CD4-positive, alpha-beta T cell treated with Interleukin-15 for 1 hour (primary cell): ENCODE results near the gene TGFBR2.

Experiments
- DNase-seq: peaks from one replicate; pipeline ENCODE4 v3.0.0-alpha.2; 2020

Gene TGFBR2

DNA sequence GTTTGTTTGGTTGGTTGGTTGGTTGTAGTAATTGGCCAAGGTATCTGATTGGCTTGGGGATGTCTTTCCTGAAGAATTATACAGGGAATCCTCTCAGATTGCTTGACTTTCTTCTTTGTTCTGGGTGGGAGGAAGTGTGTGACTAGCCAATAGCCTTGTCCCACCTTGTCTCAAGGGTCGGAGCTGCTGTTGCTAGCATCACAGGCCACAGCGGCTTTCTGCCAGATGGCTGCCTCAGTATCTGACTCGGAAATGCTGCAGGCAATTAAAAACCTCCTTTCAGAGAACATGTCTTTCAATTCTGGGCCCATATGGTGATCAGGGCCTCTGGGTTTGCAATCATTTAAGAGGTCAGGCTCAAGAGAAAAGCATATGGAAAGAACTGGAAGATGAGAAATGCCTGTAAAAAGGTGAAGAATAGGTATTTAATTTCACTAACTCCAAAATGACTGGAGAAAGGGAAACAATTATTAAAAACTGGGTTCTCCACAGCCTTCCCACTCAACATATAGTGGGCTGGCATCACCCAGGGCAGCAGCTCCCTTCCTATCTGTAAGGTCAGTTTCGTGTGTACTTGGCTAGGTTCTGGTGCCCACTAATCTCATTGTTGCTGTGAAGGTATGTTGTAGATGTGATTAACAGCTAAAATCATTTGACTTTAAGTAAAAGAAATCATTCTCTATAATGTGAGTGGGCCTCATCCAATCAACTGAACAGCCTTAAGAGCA is 32.4 kb downstream of the TGFBR2 start:
- DNase-seq = no peak

DNA sequence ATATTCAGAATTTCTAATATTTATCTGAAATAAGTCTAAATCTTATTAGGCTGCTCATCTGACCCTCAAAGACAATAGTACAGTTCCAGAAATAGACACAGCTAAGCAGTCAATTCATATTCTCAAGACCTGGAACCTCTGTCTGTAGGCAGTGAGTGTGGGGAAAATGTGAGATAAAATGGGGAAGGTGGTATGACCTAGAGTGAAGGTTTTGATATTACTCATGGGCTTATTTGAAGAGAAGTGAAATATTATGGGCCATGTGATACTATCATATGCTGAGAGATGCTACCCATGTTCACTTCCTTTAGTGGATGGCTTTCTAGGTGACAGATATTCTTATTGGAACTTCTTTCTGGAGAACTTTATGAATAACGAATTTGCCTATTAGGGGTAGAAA is 33.5 kb downstream of the TGFBR2 start:
- no peak for DNase-seq

DNA sequence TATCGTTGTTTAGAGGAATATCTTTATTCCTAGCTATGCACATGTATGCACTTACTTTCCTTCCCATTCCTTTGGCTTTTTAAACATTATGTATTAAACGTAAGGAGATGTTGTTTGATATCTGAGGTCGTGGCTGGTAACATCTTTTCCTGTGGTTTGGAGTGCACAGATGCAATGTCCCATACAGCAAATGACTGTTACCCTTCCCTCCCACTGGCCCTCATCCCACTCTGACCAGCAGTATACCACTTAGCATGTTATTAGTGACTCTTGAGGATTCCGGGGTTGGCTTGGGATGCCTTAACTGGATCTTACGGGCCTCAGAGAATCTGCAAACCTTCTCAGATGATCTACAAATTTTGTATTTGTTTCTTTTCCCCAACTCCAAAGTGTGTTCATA is 34.5 kb downstream of the TGFBR2 start:
- DNase-seq = no peak

DNA sequence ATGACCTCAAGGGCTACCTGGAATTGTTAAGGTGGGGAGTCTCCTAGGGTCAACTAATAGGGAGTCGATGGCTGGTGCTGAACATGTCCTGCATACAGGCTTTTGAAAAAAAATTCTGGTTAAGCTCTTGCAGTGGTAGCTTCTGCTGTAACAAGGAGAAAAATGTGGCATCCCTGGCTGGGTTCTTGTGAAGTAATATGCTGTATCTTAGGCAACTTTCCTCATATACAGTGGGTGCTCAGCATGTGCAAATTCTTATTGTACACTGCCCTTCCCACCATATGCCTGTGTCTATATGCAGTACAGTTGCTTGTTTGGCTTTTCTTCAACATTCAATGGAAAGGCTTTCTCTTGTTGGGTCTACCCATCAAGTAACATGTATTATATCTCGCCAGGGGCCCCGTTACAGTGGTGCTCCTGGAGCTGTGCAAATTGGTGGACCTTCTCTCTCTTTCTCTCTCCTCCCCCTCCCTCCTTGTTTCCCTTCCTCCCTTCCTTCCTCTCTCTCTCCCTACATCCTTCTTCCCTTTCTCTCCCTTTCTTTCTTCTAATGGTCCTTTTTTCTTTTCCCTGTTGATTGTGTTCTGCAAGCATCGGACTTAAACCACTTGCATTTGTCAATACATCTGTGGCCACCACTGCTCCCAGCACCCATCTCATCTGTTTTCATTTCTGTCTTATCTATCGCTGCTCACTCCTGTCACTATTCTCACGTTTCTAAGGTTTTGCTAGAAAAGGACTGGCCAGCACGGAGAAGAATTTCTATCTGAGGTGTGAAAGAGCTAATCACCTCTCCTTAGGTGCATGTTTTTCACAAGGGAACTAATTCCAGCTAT is 35.2 kb downstream of the TGFBR2 start:
- DNase-seq = no peak

DNA sequence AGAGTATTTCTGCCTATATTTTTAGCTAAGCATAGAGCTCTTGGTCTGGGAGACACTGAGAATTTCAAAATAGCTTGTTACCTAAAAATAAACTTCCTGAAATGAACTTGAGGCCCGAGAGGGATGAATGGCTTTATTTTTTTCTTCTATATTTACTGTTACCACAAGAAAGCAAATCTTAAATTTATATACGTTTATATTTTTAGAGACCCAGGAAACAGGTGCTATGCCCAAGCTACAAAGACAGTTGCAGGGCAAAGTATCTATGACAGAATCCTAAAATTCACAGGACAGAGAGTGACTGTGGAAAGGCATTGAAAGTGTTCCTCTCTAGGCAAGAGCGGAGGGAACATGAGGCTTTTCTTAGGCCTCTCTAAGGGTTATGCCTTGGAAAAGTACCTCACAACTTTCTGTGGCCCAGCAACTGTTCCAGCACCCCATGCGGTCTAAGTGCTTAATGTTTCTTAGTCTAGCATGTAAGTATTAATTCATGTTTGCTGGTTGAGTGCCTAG is 36.5 kb downstream of the TGFBR2 start:
- no peak for DNase-seq

DNA sequence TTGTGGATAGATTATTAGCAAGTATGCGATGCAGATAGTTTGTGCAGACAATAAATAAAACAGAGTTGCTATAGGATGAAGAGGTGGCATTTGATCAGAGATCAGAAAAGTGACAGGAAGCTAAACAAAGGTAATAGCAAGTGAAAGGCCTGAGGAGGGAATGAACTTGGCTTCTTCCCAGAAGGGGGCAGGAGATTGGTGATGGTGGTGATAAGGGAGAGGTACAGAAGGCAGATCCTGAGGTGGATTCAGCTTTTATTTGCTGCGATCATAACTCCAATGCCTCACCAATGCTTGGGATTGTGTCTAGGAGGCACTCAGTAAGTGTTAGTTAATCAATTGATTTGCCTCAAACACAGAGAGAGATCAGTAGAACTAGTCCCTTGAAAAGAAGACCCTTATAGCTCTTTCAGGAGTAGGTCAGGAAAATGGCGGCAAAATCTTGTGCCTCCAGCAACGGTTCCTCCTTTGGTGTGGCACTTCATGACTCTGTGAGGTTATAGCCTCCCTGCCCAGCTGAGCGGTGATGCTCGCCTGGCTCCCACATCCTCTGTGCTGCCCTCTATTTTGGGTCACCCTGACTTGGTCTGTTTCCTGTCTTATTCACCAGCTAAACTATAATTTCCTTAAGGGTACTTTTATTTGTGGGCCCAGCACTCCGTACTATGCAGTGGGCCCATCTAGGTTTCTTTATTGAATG is 37.5 kb downstream of the TGFBR2 start:
- DNase-seq = peak; percentile 67

DNA sequence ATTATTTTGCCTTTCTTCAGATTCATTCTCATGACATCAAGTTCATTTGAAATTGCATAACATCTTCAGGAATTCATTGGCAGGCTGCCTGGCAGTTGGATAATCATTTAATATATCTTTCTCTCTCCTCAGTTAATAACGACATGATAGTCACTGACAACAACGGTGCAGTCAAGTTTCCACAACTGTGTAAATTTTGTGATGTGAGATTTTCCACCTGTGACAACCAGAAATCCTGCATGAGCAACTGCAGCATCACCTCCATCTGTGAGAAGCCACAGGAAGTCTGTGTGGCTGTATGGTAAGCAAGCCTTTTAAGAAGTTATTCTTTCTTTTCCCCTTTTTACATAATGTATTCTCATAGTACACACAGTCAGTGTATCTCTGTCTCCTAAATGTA is 38.2 kb downstream of the TGFBR2 start:
- peak; percentile 63 for DNase-seq

DNA sequence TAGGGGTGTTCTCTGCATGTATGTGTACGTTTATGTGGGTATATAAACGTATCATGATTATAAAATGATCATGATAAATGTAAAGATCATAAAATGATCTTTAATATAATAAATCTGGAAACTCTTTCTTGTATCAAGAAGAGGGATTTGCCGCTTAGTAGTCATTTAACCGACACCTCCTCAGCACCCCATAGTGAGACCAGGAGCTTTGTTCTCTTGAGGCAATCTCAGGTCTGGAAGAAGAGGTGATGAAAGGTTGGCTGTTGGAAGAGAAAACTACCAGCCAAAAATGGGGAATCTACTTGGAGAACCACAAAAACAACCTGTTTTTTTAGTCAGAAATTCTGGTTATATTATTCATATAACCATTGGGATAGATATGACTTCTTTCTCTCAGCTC is 38.7 kb downstream of the TGFBR2 start:
- DNase-seq = no peak

DNA sequence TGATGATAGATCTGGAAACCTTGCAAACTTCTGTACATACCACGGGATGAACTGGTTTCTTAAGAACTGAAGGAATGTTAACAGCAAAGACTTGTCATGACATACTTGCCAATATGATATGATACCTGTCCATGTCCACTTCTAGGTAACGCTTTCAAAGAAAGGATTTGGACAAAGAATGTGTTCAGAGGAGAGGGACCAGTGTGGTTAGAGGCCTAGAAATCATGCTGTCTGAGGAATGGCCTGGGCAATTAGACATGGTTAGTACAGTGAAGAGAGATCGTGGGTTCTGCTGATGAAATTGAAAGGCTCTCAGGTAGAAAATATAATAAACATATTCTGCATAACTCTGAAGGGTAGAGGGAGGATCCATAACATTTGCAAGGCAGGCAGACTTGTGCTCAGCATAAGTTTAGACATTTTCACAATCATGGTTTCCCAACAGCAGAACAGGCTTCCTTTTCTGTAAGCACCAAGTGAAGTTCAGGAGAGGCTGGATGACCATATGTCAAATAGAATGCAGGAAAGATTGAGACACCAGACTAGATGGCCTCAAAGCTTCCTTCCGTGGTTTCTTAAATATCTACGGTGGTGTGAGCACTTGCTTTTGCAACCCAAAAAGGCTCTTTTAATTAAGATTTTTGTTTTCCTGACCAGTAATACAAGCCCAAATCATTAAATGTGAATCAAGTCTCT is 39.9 kb downstream of the TGFBR2 start:
- DNase-seq = no peak

DNA sequence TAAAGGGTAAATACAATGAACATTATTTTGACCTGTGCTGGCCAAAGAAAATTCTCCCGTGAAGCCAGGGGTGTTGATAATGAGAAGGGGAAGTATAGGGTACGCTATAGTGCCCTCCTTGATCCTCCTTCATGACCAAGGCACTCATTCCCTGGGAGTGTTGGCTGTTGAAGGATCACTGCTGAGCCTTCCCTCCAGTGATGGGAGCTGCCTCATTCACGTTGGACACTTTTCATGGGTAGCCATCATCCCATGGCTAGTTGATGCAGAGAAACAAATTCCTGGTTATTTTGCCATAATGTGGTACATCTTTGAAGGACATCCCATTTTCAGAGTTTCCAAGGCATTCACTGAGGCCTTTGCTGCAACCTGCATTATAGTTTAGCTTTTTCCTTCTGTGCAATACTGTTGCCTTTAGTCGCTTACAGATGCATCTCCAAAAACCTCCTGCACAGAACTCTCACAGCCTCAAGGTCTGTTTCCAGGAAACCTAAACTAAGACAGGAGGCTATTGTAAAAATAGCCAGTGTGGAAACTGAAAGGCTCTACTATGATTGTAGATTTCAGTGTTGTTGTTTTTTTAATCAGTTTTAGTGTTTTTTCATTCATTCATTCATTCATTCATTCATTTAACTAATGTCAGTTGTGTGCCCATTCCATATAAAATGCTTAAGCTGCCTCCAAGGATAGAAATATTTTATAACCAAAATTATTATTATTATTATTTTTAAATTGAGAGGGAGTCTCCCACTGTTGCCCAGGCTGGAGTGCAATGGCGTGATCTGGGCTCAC is 40.8 kb downstream of the TGFBR2 start:
- no peak for DNase-seq

DNA sequence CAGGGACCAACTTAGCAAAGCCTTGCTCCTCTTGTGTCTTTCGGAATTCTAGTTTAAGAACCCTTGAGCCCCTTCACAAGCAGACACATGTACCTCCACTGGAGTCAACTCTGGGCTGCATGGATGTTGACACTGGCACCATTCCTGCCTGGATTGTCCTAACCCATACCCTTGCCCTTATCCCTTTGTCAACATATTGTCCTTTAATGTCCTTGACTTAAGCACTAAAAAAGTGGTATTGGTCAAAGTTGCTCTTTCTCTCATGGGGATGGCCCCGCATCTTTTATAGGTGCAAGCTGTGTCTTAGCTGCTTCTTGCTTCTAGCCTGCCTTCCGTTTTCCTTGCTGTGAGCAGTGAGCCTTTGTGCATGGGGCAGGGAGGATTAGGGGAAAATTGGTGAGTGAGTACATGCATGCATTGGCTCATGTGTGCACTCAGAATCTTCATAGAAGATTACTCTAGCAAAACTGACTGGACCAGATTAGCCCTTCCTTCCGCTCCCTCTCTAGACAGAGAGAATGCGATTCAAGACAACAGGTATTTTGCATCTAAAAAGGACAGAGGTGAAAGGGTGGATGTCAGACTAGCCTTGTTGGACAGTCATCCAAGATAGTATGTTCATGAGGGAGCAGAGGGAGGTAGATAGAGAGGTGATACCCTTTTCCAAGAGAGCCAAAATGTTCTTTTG is 42.4 kb downstream of the TGFBR2 start:
- no peak for DNase-seq

DNA sequence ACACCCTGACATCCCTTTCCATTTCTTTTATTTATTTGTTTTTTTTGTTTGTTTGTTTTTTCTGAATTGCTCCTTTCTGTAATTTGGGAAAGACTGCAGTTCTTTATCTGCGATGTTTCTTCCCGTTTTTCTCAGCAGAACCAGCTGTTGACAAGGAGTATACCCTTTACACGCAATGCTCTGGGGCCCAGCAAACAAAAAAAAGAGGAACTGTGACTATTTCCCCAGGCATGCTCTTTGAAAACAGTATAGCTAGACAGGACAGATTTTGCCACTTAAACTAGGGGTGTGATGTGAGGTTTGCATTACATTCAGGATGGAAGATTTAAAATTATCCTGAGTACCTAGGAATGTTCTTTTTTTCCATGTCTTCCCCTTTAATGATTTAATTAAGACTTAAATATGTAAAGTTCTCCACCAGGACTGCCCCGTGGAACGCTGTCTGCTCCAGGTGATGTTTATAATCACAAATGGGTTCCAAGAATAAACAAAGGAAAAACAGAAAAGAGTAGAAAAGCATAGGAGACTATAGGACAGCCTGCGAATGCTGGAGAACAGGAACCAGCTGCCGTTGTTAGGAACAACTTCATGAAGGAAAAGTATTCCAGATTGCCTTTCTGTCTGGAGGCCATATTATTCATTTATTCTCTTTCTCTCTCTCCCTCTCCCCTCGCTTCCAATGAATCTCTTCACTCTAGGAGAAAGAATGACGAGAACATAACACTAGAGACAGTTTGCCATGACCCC is 43.3 kb downstream of the TGFBR2 start:
- peak; percentile 37 for DNase-seq

DNA sequence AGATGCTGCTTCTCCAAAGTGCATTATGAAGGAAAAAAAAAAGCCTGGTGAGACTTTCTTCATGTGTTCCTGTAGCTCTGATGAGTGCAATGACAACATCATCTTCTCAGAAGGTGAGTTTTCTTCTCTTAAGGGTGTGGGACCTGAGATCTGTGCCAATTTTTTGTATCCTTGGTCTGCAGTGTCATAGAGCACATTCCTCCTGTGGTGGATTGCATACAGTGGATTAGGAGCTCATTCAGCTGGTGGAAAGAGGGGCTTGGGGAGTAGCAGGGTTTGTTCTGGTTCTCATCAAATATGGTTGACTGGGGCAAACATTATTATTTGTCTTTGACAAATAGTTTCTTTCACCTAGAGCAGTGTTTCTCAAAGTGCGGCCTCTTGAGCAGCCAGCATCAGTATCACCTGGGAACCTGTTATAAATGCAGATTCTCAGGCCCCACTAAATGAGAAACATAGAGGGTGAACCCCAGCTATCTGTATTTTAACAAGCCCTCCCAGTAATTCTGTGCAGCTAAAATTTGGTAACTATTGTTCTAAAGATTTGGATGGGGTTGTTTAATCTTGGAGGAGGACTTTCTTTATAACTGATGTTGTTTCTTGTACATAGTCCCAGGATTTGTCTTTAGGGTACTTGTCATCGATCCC is 44.1 kb downstream of the TGFBR2 start:
- DNase-seq = no peak

DNA sequence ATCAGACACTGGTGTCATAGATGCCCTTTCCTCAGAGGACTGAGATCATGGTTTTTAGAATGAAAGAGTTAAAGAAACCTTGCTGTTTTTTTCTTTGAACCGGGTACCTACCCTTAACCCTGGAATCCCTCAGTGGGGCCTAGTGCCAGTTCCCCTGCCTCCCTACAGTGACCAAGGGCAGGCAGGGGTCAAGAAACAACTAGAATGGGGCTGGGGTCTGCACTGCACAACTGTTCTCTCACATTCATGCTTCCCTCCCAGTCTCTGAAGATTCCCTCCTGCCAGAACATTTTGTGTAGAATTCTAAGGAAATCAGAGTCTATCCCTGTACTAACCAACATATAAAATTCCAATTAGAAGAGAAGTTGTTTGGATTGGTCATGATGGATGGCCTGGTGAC is 47.9 kb downstream of the TGFBR2 start:
- no peak for DNase-seq

DNA sequence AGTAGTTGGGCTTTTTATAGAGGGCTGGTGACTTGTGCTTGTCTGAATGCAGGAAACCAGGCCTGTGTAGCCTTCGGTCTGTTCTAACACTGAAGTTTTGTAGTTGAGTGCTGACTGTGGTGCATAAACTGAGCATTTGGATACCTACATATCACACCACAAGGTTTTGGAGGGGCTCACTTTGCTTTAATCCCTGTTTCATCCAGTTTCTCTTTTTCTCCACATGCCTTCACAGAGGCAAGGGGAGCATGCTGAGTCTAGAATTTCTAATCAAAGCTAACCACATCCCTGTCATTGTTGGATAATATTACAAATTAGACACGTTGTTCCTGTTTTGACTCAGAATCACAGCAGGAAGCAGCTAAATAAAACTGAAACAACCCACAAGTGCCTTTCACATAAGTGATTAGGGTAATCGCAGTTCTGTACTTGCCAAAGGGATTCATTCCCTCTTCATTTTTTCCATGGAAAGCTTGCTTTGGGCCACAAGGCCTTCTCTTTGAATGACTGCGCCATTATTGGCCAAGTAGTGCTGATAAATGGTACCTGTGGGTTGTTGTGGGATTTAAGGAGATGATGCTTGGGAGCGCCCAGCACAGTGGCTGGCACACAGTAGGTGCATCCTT is 48.9 kb downstream of the TGFBR2 start:
- no peak for DNase-seq

DNA sequence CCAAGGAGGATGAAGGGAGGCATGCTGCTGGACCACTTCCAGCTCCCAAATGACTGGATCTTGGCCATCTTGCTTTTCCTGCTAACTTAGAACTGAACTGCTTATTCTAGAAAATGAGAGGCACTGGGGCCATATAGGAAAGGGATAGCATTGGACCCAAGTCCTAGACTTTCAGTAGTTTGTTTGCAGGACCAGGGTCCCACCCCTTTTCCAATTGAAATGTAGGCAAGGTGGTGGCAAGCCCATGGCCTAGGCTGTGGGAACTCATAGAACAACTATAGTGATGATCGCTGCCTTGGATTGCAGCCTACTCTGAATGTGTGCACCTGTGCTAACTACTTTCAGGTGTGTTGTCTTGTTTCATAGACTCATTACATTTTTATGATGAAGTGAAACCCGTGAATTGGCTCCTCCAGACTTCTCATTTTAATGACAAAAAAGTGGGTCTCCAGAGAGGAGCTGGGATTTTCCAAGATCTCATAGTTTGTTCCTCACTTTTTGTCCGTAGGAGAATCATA is 50.3 kb downstream of the TGFBR2 start:
- no peak for DNase-seq

DNA sequence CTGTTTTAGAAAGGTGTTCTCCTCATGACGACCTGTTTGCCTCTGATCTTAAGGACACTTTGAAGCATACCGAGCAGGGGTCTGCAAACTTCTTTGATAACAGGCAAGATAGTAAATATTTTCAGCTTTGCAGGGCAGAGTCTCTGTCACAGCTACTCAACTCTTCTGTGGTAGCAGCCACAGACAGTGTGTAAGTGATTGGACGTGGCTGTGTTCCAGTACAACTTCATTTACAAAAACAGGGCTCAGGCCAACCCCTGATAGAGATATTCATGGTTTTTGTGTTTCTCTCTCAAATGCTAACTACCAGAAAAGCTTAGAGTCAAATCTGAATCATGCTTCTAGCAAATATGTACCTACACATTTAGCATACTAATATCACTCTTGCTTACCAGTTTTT is 51.5 kb downstream of the TGFBR2 start:
- peak; percentile 64 for DNase-seq

DNA sequence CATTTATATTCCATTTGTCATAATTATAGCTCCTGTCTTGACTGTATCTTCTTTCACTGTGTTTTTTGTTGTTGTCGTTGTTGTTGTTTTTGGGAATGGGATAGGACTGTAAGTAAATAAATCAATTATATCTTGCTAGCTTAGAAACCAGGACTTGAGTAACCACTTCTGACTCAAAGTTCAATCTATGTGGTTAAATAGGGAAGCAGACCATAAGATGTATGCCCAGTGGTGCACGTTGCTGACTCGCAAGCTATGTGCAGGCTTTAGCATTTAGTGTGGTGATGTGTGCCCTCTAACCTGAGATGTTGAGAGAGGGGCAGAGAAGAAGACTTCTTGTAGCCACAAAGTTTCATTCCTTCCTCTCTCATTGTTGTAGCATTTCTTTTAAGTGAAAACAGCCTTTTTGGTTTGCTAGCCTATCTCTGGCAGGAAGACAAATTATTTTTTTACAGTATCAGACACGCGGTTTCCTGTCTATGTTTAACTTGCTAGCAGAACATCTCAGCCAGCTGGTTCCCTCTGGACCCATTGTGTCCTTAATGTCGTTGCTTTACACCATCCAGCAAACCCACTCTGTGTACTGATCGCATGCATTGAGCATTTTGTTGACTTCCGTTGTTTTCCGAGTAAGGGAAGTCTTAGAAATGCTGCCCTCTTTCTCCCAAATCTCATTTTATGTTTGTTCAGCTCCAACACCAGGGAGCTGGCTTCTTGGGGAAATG is 52.1 kb downstream of the TGFBR2 start:
- DNase-seq = peak; percentile 58
